GM18508 (cell line): ENCODE results near the gene CSK.
"Not testable (repeated sequence)": the region's sequence is repeated elsewhere in the genome, so short reads cannot be mapped to it uniquely, and the experiment has no call there.

Experiments
- ATAC-seq: cut with Tn5 transposase; IDR thresholded peaks from one replicate; pipeline ENCODE4 v1.9.1; 2021; ENCODE audit warnings: moderate number of reproducible peaks; ENCODE audit not compliant: insufficient read depth, unreplicated experiment

The CSK gene

GRCh38 chr15:74781431-74782258 is at the start of gene CSK:
TSS of gene CSK (plus strand) at chr15:74782080. CDS start at chr15:74798298, 16,218 bp downstream.
- no peak for ATAC-seq

- no peak for ATAC-seq
Observed at GRCh38 chr15:74732846-74733245, 49.0 kb upstream of the CSK start.

DNA sequence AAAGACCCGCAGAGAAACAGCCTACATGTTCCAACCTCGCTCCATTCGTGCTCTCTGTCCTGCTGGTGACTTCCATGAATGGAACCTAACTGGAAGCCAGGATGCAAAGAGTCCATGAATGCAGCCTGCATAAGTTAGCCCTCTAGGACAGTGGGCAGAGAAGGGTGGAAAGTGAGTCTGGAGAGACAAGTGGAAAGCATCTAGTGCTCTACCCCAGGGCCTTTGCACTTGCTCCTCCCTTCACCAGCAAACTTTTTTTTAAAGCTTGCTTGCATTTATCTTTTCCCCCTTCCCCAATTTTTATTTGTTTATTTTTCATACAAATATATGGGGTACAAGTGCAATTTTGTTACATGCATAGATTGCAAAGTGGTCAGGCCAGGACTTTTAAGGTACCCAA is 48.6 kb upstream of the CSK start:
- ATAC-seq = no peak

- ATAC-seq = no peak
Observed at GRCh38 chr15:74735305-74735704, 46.6 kb upstream of the CSK start.

- ATAC-seq = not testable (repeated sequence)
Observed at GRCh38 chr15:74738239-74738638, 43.6 kb upstream of the CSK start.

DNA sequence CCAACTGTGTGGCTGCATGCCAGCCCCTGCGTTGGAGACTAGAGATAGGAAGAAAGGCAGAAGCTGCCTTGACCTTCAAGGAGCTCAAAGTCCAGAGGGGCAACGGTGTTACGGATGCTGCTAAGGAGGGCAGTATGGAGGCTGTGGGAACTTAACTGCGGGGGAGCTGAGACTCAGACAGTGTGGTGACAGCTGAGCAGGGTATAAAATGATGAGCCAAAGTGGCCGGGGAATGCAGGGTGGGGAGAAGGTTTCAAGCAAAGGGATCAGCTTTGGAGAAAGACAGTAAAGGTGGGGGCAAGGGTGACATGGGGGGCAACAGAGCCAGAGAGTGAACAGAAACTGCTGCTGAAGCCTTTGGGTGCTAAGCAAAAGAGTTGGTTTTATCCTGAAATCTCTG is 39.5 kb upstream of the CSK start:
- no peak for ATAC-seq

- no peak for ATAC-seq
Observed at GRCh38 chr15:74746389-74746788, 35.5 kb upstream of the CSK start.

DNA sequence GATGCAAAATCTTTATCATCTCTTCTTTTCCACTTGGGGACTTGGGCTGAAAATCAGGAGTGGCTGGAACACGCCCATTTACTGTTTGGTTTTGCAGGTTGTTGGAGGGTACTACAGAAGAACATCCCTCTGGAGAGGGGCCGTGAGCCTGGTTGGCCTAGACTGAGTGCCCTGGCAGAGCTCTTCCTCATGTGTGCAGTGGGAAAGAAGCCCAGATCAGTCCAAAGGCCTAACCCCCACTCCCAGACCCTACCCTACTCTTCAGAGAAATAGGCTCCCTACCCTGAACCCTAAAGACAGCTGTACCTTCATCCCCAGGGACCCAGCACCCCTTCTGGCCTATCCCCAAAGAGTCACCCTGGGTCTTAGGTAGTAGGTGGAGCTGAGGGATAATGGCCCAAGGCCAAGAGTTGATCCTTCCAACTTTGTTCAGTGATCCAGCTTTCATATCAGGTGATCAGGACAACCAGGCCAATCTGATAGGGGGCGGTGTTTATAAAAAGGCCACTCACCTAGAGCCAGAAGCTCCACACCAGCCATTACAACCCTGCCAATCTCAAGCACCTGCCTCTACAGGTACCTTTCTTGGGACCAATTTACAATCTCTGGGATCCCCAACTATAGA is 33.4 kb upstream of the CSK start, which contains the start of gene CYP1A2:
TSS of gene CYP1A2 (plus strand) at position 524 of the 625 bp plus-strand sequence. CDS start 894 bp downstream, outside the sequence.
- no peak for ATAC-seq

- ATAC-seq = no peak
Observed at GRCh38 chr15:74749832-74750231, 32.0 kb upstream of the CSK start.

GRCh38 chr15:74750751-74751150 is 31.1 kb upstream of the CSK start:
- ATAC-seq = no peak

DNA sequence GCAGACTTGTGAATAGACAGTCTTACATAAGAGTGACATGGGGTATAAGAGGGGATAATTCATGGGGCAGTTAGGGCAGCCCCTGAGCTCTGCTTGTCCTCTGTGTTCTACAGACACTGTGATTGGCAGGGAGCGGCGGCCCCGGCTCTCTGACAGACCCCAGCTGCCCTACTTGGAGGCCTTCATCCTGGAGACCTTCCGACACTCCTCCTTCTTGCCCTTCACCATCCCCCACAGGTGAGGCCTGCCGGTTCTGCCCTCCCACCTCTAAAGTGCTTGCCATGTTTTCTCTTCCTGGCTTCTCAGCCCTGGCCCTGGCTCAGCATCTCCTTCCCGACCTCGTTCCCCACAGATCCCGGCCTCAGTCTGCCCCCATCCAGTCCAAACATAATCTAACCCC is 29.9 kb upstream of the CSK start:
- no peak for ATAC-seq

- no peak for ATAC-seq
Observed at GRCh38 chr15:74752531-74752930, 29.3 kb upstream of the CSK start.

DNA sequence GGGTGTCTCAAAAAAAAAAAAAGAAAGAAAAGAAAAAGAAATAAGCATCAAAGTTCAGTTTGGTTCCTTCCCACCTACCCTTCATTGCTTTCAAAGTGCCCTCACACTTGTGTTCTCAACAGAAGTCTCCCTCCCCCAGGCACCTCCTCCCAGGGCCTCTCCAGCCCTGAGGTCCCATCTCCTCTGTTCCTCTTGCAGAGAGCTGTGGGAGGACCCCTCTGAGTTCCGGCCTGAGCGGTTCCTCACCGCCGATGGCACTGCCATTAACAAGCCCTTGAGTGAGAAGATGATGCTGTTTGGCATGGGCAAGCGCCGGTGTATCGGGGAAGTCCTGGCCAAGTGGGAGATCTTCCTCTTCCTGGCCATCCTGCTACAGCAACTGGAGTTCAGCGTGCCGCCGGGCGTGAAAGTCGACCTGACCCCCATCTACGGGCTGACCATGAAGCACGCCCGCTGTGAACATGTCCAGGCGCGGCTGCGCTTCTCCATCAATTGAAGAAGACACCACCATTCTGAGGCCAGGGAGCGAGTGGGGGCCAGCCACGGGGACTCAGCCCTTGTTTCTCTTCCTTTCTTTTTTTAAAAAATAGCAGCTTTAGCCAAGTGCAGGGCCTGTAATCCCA is 27.2 kb upstream of the CSK start:
- ATAC-seq = no peak

DNA sequence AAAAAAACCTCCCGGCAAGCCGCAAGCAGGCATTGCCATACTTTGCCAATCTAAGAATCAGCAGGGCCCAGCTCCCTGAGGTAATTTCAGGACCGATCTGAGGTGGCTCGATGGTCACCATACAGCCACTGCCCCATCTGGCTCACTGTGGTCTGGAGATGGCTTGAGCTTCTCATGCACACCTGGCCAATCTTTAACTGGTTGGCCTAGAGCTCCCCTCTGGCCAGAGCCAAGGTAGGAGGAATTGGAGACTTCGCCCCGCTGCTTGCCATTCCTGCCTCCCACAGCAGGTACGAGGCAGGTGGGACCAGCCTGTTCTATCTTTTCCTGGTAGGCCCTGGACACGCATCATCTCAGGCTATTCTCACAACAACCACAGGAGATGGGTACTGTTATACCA is 23.1 kb upstream of the CSK start:
- no peak for ATAC-seq

GRCh38 chr15:74762791-74763150 is 19.1 kb upstream of the CSK start:
- ATAC-seq = no peak

- no peak for ATAC-seq
Observed at GRCh38 chr15:74763416-74763815, 18.5 kb upstream of the CSK start.

- ATAC-seq = no peak
Observed at GRCh38 chr15:74767167-74768098, 14.4 kb upstream of the CSK start.

DNA sequence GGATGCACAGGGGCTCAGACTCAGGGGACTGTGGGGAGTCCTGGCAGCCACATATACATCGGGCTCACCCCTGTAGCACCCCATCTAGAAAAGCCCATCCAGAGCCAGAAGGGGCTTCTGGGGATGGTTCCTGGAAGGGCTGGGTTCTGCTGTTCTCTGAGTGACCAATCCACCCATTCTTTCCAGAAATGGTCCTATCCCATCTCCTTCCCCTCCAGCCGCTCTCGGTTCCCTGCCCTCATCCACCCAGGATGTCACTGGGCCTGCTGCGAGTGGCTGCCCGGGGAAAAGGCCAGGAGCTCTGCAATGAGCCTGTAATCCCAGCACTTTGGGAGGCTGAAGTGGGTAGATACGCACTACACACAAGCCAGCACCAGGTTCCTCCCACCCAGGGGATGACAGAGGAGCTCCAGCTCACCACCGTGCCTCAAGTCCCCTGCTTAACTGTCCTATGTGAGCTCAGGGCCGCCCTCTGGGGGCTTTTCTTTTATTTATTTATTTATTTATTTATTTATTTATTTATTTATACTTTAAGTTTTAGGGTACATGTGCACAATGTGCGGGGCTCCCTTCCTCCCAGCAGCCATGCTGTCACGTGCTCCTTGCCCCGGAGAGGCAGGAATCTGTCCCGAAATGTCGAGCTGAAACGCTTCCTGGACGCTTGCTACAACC is 13.6 kb upstream of the CSK start:
- no peak for ATAC-seq

DNA sequence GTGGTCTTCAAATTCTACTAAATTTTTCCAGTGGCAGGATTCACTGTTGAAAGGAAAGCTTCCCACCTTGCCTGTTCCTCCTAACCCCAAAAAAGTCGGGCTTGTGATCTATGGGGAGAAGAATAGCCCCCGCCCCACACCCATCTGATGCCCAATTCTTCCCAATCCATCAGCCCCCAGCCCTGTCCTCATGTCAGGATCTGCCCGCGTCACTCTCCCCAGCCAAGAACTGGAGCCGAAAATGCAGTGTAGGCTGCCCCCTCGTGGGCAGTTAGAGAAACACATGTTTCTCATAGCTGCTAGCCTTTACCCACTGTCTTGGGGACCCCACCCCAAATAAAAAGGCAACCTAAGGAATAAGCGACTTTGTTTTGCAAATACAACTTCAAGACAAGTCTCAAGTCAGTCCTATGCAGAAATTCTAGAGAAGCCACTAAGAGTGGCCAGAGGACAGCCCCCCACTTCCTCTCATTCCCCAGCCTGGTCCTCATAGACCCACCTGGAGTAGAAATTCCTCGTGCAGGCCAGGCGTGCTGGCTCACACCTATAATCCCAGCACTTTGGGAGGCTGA is 13.0 kb upstream of the CSK start:
- ATAC-seq = no peak
